ENCODE data around the gene GPATCH8. TPM values are rescaled to one million over a fixed set of nuclear protein-coding genes. Genes with fewer than 3 reads are reported as not detected.
A peak's percentile ranks its signal among the peaks of the same experiment; 100 is the strongest.
"Not testable (repeated sequence)": the region's sequence is repeated elsewhere in the genome, so short reads cannot be mapped to it uniquely, and the experiment has no call there.

The GPATCH8 gene
- total RNA-seq, 2 donors from 2014 or later: 45.4 to 49.7 TPM

DNA sequence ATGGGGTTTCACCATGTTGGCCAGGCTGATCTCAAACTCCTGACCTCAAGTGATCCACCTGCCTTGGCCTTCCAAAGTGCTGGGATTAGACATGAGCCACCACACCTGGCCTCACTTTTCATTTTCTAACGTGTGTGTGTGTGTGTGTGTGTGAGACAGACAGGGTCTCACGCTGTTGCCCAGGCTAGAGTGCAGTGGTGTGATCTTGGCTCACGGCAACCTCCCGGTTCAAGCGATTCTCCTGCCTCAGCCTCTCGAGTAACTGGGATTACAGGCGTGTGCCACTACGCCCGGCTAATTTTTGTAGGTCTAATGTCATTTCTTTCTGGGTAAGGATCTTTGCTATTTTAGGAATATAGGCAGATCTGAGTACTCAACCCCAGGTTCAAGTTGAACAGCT is 109.1 kb downstream of the GPATCH8 start:
- Mint-ChIP-seq H3K4me1 (ENCODE audit: low read depth) (peaks cover 24% of the 10 kb centered on the region), H3K27me3 (ENCODE audit: low read depth) (peaks cover 12% of the 10 kb centered on the region)
- not testable (repeated sequence) for H3K9me3 Mint-ChIP-seq; H3K36me3 Mint-ChIP-seq (ENCODE audit: insufficient read depth in 2 of 2); ATAC-seq (replicated peaks in 1 of 2); H3K4me3 Mint-ChIP-seq; DNase-seq; H3K27ac Mint-ChIP-seq

GRCh38 chr17:44390250-44390870 is 112.8 kb downstream of the GPATCH8 start:
- peaks cover 29% of the 10 kb centered on the region for H3K4me1 Mint-ChIP-seq (ENCODE audit: low read depth)
- H3K9me3 Mint-ChIP-seq: no peaks in the 10 kb centered on the region
- no peak overlapping the region for H3K27ac Mint-ChIP-seq
- ATAC-seq (replicated peaks in 1 of 2) (no peak), DNase-seq (no peak)
- peaks cover 20% of the 10 kb centered on the region for H3K27me3 Mint-ChIP-seq (ENCODE audit: low read depth)
- H3K36me3 Mint-ChIP-seq (ENCODE audit: insufficient read depth in 2 of 2): no peaks in the 10 kb centered on the region
- H3K4me3 Mint-ChIP-seq: no peak overlapping the region

DNA sequence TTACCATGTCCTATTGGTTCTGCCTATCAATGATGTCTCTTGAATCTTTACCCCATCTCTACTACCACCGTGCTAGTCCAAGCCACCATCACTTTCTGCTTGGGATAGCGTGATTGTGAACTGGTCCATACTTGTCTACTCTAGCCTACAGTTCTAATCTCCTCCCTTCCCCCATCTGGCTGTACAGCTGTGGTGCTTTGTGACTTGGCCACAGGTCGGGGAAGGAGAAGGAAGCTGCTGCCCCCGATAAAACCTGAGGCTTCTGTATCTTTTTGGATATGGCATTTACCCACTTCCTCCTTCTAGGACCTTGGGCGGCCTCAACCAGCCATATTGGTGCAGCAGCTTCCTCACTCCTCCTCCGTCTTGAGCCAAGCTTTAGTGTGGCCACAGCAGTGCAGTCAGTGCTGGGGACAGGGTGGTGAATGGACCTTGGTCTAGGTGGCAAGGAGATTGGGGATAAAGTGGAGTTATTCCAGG is 113.4 kb downstream of the GPATCH8 start:
- Mint-ChIP-seq H3K4me1 (ENCODE audit: low read depth) (peaks cover 33% of the 10 kb centered on the region), H3K27ac (no peak overlapping the region), H3K27me3 (ENCODE audit: low read depth) (peaks cover 22% of the 10 kb centered on the region), H3K4me3 (no peak overlapping the region), H3K9me3 (no peaks in the 10 kb centered on the region), H3K36me3 (ENCODE audit: insufficient read depth in 2 of 2) (no peaks in the 10 kb centered on the region)
- no peak for DNase-seq
- ATAC-seq (replicated peaks in 1 of 2): no peak

- no peak for DNase-seq
- Mint-ChIP-seq H3K4me1 (ENCODE audit: low read depth) (peaks cover 33% of the 10 kb centered on the region), H3K9me3 (no peaks in the 10 kb centered on the region), H3K36me3 (ENCODE audit: insufficient read depth in 2 of 2) (no peaks in the 10 kb centered on the region), H3K27ac (no peak within 1 kb of the TSS), H3K4me3 (no peak within 1 kb of the TSS), H3K27me3 (ENCODE audit: low read depth) (peaks cover 26% of the 10 kb centered on the region)
- no peak for ATAC-seq (replicated peaks in 1 of 2)
These were observed 113.9 kb downstream of the GPATCH8 start, which contains the start of gene ITGA2B for GRCh38 chr17:44389281-44389680. ITGA2B (minus strand) TSS chr17:44389649; CDS start chr17:44389473, 176 bp downstream.

- H3K4me3 Mint-ChIP-seq: no peak overlapping the region
- no peak for DNase-seq
- no peak for ATAC-seq (replicated peaks in 1 of 2)
- no peak overlapping the region for H3K27ac Mint-ChIP-seq
- H3K36me3 Mint-ChIP-seq (ENCODE audit: insufficient read depth in 2 of 2): no peaks in the 10 kb centered on the region
- peaks cover 35% of the 10 kb centered on the region for H3K27me3 Mint-ChIP-seq (ENCODE audit: low read depth)
- H3K9me3 Mint-ChIP-seq: no peaks in the 10 kb centered on the region
- peaks cover 21% of the 10 kb centered on the region for H3K4me1 Mint-ChIP-seq (ENCODE audit: low read depth)
These were observed 115.4 kb downstream of the GPATCH8 start for GRCh38 chr17:44387804-44388203.

DNA sequence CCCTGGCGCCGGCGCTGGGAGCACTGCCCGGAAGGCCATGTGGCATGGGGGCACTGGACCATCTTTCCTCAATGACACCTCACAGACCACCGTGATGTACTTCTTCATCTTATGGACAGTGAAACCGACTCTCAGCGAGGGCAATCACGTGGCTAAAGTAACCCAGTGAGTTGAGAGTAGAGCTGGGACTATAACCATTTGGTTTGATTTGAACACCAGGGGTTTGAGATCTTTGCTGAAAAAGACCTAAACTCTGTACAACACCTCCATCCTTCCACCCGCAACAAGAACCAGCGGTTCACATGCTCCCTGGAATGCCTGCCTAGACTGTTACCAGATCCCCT is 117.1 kb downstream of the GPATCH8 start:
- Mint-ChIP-seq H3K9me3 (no peaks in the 10 kb centered on the region), H3K4me3 (peak overlapping the region; percentile 80 to 86), H3K36me3 (ENCODE audit: insufficient read depth in 2 of 2) (no peaks in the 10 kb centered on the region), H3K4me1 (ENCODE audit: low read depth) (peaks cover 21% of the 10 kb centered on the region), H3K27me3 (ENCODE audit: low read depth) (peaks cover 36% of the 10 kb centered on the region), H3K27ac (no peak overlapping the region)
- DNase-seq (no peak), ATAC-seq (replicated peaks in 1 of 2) (no peak)

- H3K4me3 Mint-ChIP-seq: peak overlapping the region; percentile 80 to 86
These were observed 117.7 kb downstream of the GPATCH8 start for GRCh38 chr17:44385287-44386181.

GRCh38 chr17:44384823-44385286 is 118.4 kb downstream of the GPATCH8 start:
- Mint-ChIP-seq H3K9me3 (no peaks in the 10 kb centered on the region), H3K27ac (no peak overlapping the region)
- ATAC-seq (replicated peaks in 1 of 2): no peak

More at GRCh38 chr17:44385287-44386181, 117.7 kb downstream of the GPATCH8 start:
- H3K36me3 Mint-ChIP-seq (ENCODE audit: insufficient read depth in 2 of 2): no peaks in the 10 kb centered on the region
- DNase-seq: peak; percentile 90 to 91
- peak; percentile 89 to 91 for ATAC-seq (replicated peaks in 1 of 2)
- H3K27ac Mint-ChIP-seq: no peak overlapping the region
- H3K4me1 Mint-ChIP-seq (ENCODE audit: low read depth): peaks cover 21% of the 10 kb centered on the region
- no peaks in the 10 kb centered on the region for H3K9me3 Mint-ChIP-seq
- H3K27me3 Mint-ChIP-seq (ENCODE audit: low read depth): peaks cover 36% of the 10 kb centered on the region

DNA sequence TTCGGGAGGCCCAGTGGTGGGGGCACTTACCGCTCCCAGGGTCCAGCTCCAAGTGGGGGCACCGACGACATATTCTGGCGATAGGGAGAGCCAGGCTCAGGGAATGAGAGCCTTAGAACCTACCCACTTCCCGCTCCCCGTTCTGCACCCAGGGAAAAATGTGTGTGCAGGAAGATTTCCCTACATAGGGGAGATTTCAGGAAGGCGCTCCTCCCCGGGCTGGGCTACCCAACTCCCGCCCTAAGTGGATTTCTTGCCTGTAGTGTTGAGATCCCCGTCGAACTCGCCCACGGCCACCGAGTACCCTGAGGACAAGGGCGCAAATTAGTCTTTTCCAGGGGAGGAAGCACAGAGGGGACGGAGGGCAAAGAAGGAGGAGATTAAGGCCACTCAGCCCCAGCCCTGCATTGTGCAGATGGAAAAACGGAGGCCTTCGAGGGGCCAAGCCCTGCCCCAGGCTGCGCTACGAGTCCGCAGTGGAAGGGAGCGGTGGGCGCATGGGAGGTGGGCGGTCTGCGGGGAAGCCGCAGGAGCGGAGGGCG is 118.9 kb downstream of the GPATCH8 start:
- no peak for ATAC-seq (replicated peaks in 1 of 2)
- no peak overlapping the region for H3K27ac Mint-ChIP-seq
- no peak for DNase-seq
- no peaks in the 10 kb centered on the region for H3K36me3 Mint-ChIP-seq (ENCODE audit: insufficient read depth in 2 of 2)
- peaks cover 11% of the 10 kb centered on the region for H3K4me1 Mint-ChIP-seq (ENCODE audit: low read depth)
- peak overlapping the region; percentile 55 to 80 for H3K4me3 Mint-ChIP-seq
- H3K27me3 Mint-ChIP-seq (ENCODE audit: low read depth): peaks cover 26% of the 10 kb centered on the region
- no peaks in the 10 kb centered on the region for H3K9me3 Mint-ChIP-seq

More at GRCh38 chr17:44384823-44385286, 118.4 kb downstream of the GPATCH8 start:
- no peaks in the 10 kb centered on the region for H3K36me3 Mint-ChIP-seq (ENCODE audit: insufficient read depth in 2 of 2)
- H3K27me3 Mint-ChIP-seq (ENCODE audit: low read depth): peaks cover 31% of the 10 kb centered on the region
- no peak for DNase-seq
- H3K4me3 Mint-ChIP-seq: peak overlapping the region; percentile 80 to 86
- H3K4me1 Mint-ChIP-seq (ENCODE audit: low read depth): peaks cover 16% of the 10 kb centered on the region

DNA sequence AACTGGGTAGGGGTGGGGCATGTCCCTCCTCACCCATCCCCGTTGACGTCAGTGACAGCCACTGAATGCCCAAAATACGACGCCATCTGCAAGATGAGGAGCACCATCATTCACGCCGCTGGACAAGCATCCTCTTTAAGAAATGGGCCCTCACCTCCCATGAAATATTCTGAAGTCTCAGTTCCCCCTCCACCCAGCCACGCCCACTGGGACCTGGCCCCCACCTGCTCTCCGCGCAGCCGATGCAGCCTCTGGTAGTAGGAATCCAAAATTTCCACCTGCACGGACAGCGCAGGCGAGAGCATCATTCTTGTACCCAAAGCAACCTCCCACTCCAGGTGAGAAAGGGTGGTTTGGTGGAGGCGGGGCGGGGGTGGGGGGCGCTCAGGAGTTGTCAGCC is 119.3 kb downstream of the GPATCH8 start:
- H3K4me3 Mint-ChIP-seq: no peak overlapping the region
- H3K27me3 Mint-ChIP-seq (ENCODE audit: low read depth): peaks cover 21% of the 10 kb centered on the region
- ATAC-seq (replicated peaks in 1 of 2) (no peak), DNase-seq (no peak)
- H3K27ac Mint-ChIP-seq: no peak overlapping the region
- H3K4me1 Mint-ChIP-seq (ENCODE audit: low read depth): peaks cover 11% of the 10 kb centered on the region
- no peaks in the 10 kb centered on the region for H3K36me3 Mint-ChIP-seq (ENCODE audit: insufficient read depth in 2 of 2)
- H3K9me3 Mint-ChIP-seq: no peaks in the 10 kb centered on the region

DNA sequence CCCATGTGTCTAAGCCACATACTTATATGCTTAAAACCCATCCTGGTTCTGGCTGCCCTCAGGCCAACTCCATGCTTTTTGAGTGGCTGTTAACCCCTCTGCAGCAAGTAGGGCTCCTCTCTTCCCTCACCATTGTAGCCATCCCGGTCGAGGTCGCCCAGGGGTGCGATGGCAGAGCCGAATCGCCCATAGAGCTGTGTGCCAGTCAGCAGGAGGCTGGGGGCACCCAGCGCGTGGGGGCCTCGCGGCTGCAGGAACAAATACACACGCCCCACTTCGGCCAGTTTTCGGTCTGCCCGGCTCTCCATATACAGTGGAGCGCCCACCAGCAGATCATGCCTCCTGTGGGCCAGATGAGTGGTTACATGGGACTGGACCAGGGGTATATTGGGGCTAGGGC is 119.8 kb downstream of the GPATCH8 start:
- no peak overlapping the region for H3K27ac Mint-ChIP-seq
- no peak overlapping the region for H3K4me3 Mint-ChIP-seq
- no peak for ATAC-seq (replicated peaks in 1 of 2)
- H3K36me3 Mint-ChIP-seq (ENCODE audit: insufficient read depth in 2 of 2): no peaks in the 10 kb centered on the region
- no peak for DNase-seq
- peaks cover 20% of the 10 kb centered on the region for H3K27me3 Mint-ChIP-seq (ENCODE audit: low read depth)
- no peaks in the 10 kb centered on the region for H3K9me3 Mint-ChIP-seq
- peaks cover 11% of the 10 kb centered on the region for H3K4me1 Mint-ChIP-seq (ENCODE audit: low read depth)

DNA sequence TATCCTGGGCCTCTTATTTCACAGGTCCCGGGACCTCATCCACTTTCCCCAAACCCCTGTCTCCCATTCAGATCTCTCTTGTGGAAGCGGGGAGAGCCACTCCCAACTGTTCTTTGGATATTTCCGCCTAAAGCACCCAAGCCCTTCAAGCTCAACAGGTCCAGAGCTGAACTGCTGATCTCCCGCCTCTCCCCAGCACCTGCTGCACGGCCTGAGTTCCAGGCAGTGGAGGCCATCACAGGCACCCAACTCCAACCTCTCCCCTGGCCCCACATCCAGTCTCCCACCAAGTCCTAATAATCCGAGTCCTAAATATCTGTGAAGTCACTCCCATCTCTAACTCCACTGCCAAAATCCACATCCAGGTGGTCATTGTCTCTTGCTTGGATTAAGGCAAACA is 120.3 kb downstream of the GPATCH8 start:
- ATAC-seq (replicated peaks in 1 of 2) (no peak), DNase-seq (no peak)
- Mint-ChIP-seq H3K27me3 (ENCODE audit: low read depth) (peaks cover 20% of the 10 kb centered on the region), H3K4me1 (ENCODE audit: low read depth) (peaks cover 11% of the 10 kb centered on the region), H3K36me3 (ENCODE audit: insufficient read depth in 2 of 2) (no peaks in the 10 kb centered on the region), H3K9me3 (no peaks in the 10 kb centered on the region), H3K27ac (no peak overlapping the region), H3K4me3 (no peak overlapping the region)

- no peaks in the 10 kb centered on the region for H3K36me3 Mint-ChIP-seq (ENCODE audit: insufficient read depth in 2 of 2)
- no peak for DNase-seq
- no peak overlapping the region for H3K27ac Mint-ChIP-seq
- no peak overlapping the region for H3K4me3 Mint-ChIP-seq
- no peaks in the 10 kb centered on the region for H3K9me3 Mint-ChIP-seq
- peaks cover 20% of the 10 kb centered on the region for H3K27me3 Mint-ChIP-seq (ENCODE audit: low read depth)
- ATAC-seq (replicated peaks in 1 of 2): no peak
- H3K4me1 Mint-ChIP-seq (ENCODE audit: low read depth): peaks cover 11% of the 10 kb centered on the region
These were observed 121.3 kb downstream of the GPATCH8 start for GRCh38 chr17:44381810-44382305.

All from activated T-cell treated with anti-CD3 and anti-CD28 coated beads, Interleukin-2, amount 50 U/mL, for 72 hours (primary cell).